ENCODE measurements around the gene FRK.

DNA sequence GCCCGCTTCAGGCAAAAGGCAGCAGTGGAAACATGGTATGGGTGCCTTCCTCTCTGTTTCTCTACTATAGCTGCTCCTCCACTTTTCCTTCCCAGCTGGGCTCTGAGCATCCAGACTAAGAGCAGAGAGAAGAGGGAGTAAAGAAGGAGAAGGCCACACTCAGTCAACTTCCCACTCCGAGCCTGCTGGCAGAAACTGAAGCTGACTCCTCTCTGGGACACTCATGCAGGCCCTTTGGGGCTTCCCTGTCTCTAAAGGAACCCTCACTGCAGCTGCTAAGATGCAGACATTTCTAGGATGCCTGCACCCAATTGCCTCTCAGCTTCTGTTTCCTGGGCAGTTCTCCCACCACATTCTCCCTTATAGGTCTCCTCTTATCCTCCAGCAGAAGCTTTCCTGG is 88.9 kb downstream of the FRK start:
- TF ChIP-seq, protein P1, sequence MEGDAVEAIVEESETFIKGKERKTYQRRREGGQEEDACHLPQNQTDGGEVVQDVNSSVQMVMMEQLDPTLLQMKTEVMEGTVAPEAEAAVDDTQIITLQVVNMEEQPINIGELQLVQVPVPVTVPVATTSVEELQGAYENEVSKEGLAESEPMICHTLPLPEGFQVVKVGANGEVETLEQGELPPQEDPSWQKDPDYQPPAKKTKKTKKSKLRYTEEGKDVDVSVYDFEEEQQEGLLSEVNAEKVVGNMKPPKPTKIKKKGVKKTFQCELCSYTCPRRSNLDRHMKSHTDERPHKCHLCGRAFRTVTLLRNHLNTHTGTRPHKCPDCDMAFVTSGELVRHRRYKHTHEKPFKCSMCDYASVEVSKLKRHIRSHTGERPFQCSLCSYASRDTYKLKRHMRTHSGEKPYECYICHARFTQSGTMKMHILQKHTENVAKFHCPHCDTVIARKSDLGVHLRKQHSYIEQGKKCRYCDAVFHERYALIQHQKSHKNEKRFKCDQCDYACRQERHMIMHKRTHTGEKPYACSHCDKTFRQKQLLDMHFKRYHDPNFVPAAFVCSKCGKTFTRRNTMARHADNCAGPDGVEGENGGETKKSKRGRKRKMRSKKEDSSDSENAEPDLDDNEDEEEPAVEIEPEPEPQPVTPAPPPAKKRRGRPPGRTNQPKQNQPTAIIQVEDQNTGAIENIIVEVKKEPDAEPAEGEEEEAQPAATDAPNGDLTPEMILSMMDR (IDR thresholded peaks at IDR 0.05) = no peak
- no peak for TF ChIP-seq POLR2A (IDR thresholded peaks at IDR 0.05)

All from lower leg skin (tissue), 3 donors.